Stimulated activated naive CD8-positive, alpha-beta T cell treated with anti-CD3 and anti-CD28 coated beads, Interleukin-15, Interleukin-2, amounts not matched to agents 100 ng/mL and 50 ng/mL, for 24 hours (primary cell): ENCODE results near the gene ITGAE.

Source experiments
- H3K27ac Mint-ChIP-seq: one replicate; pipeline ENCODE4 v1.8.0; 2021; ENCODE audit warnings: mild to moderate bottlenecking, mixed read lengths
- H3K27me3 Mint-ChIP-seq: one replicate; pipeline ENCODE4 v1.8.0; 2021; ENCODE audit warnings: mixed read lengths
- H3K36me3 Mint-ChIP-seq: one replicate; pipeline ENCODE4 v1.8.0; 2021; ENCODE audit warnings: low read depth, mixed read lengths
- H3K4me1 Mint-ChIP-seq: one replicate; pipeline ENCODE4 v1.8.0; 2021; ENCODE audit warnings: low read depth, mixed read lengths
- H3K4me3 Mint-ChIP-seq: one replicate; pipeline ENCODE4 v1.8.0; 2021; ENCODE audit warnings: mild to moderate bottlenecking, mixed read lengths
- H3K9me3 Mint-ChIP-seq: one replicate; pipeline ENCODE4 v1.8.0; 2021; ENCODE audit warnings: mixed read lengths

Gene ITGAE

GRCh38 chr17:3763777-3764170 lies 37.2 kb downstream of the ITGAE start:
- peak overlapping the region; percentile 83 for H3K27ac Mint-ChIP-seq
- H3K4me1 Mint-ChIP-seq = peaks cover 74% of the 10 kb centered on the region
- peak overlapping the region; percentile 47 for H3K4me3 Mint-ChIP-seq

GRCh38 chr17:3762922-3763776 lies 37.8 kb downstream of the ITGAE start:
- Mint-ChIP-seq H3K4me1 (peaks cover 68% of the 10 kb centered on the region), H3K4me3 (peak overlapping the region; percentile 47), H3K36me3 (peaks cover 12% of the 10 kb centered on the region), H3K27me3 (peaks cover 24% of the 10 kb centered on the region), H3K27ac (peak overlapping the region; percentile 83), H3K9me3 (peaks cover 8% of the 10 kb centered on the region)

More at GRCh38 chr17:3763777-3764170, 37.2 kb downstream of the ITGAE start:
- Mint-ChIP-seq H3K9me3 (peaks cover 8% of the 10 kb centered on the region), H3K36me3 (peaks cover 12% of the 10 kb centered on the region), H3K27me3 (peaks cover 28% of the 10 kb centered on the region)

DNA sequence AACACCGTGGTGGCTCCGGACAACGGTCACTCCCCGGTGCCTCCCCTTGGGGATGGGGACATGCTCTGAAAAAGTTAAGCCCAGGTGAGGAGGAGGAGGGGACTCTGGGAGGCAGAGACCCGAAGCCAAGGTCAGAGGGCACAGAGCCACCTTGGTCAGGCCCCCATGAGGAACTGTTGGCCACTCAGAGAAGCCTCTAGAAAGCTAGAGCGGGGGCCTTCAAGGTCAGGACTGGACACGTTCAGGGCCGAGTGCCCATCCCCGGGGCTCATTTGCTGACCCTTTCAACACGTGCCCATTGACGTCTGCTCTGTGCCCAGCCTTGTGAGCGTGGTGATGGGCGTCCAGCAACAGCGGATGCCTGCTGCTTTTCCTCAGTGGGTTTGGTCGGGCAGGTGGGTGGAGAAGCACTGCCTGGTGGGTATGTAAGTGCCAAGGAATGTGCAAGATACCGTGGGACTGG lies 39.0 kb downstream of the ITGAE start:
- peaks cover 20% of the 10 kb centered on the region for H3K27me3 Mint-ChIP-seq
- H3K4me1 Mint-ChIP-seq = peaks cover 60% of the 10 kb centered on the region
- peaks cover 8% of the 10 kb centered on the region for H3K9me3 Mint-ChIP-seq
- peaks cover 12% of the 10 kb centered on the region for H3K36me3 Mint-ChIP-seq
- H3K4me3 Mint-ChIP-seq = no peak overlapping the region
- no peak overlapping the region for H3K27ac Mint-ChIP-seq

GRCh38 chr17:3761036-3761917 lies 39.7 kb downstream of the ITGAE start:
- Mint-ChIP-seq H3K9me3 (peaks cover 8% of the 10 kb centered on the region), H3K36me3 (peaks cover 12% of the 10 kb centered on the region), H3K27ac (peak overlapping the region; percentile 41), H3K27me3 (peaks cover 20% of the 10 kb centered on the region), H3K4me1 (peaks cover 53% of the 10 kb centered on the region), H3K4me3 (no peak overlapping the region)

DNA sequence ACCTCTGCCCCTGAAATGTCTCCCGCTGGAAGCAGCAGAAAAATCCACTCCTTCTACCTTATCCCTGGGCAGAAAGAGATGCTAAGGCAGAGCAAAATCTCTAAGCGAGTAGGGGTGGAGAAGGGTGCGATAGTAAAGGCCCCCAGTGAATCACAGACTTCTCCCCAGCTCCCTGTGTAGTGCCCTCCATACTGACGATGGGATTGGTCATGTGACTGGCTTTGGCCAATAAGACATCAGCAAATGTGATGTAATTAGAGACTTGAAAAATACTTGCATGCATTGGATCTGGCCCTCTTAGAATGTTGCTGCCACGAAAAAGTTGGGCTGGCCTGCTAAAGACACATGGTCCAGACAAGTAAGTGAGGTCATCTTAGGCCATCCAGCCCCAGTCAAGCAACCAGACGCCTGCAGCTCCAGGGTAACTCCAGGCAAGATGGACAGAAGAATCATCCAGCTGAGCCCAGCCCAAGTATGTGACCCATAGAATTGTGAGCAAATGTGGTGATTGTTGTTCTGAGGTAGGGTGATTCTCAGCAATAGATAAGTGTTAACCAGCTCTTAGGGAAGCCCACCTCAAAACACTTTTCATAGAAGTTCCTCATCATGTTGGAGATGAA lies 41.3 kb downstream of the ITGAE start:
- Mint-ChIP-seq H3K4me1 (peaks cover 41% of the 10 kb centered on the region), H3K9me3 (peaks cover 8% of the 10 kb centered on the region), H3K4me3 (no peak overlapping the region), H3K27ac (no peak overlapping the region), H3K27me3 (peaks cover 16% of the 10 kb centered on the region), H3K36me3 (peaks cover 9% of the 10 kb centered on the region)

GRCh38 chr17:3755335-3756030 lies 45.5 kb downstream of the ITGAE start:
- Mint-ChIP-seq H3K36me3 (peaks cover 9% of the 10 kb centered on the region), H3K27me3 (peaks cover 7% of the 10 kb centered on the region), H3K27ac (no peak overlapping the region), H3K4me1 (peaks cover 19% of the 10 kb centered on the region), H3K9me3 (peaks cover 8% of the 10 kb centered on the region), H3K4me3 (no peak overlapping the region)

GRCh38 chr17:3754458-3755334 lies 46.3 kb downstream of the ITGAE start:
- H3K9me3 Mint-ChIP-seq = peaks cover 2% of the 10 kb centered on the region
- H3K36me3 Mint-ChIP-seq = peaks cover 3% of the 10 kb centered on the region
- H3K27me3 Mint-ChIP-seq = peaks cover 1% of the 10 kb centered on the region
- no peak overlapping the region for H3K4me3 Mint-ChIP-seq
- peaks cover 22% of the 10 kb centered on the region for H3K4me1 Mint-ChIP-seq
- H3K27ac Mint-ChIP-seq = no peak overlapping the region

- Mint-ChIP-seq H3K27ac (no peak overlapping the region), H3K4me1 (peaks cover 22% of the 10 kb centered on the region)
Observed at GRCh38 chr17:3754066-3754457, 46.9 kb downstream of the ITGAE start.

GRCh38 chr17:3753624-3754023 lies 47.4 kb downstream of the ITGAE start:
- H3K9me3 Mint-ChIP-seq = no peaks in the 10 kb centered on the region
- no peaks in the 10 kb centered on the region for H3K36me3 Mint-ChIP-seq
- H3K4me1 Mint-ChIP-seq = peaks cover 26% of the 10 kb centered on the region
- H3K4me3 Mint-ChIP-seq = no peak overlapping the region
- H3K27ac Mint-ChIP-seq = no peak overlapping the region
- H3K27me3 Mint-ChIP-seq = no peaks in the 10 kb centered on the region

More at GRCh38 chr17:3754066-3754457, 46.9 kb downstream of the ITGAE start:
- H3K27me3 Mint-ChIP-seq = no peaks in the 10 kb centered on the region
- no peak overlapping the region for H3K4me3 Mint-ChIP-seq
- H3K36me3 Mint-ChIP-seq = no peaks in the 10 kb centered on the region
- no peaks in the 10 kb centered on the region for H3K9me3 Mint-ChIP-seq

GRCh38 chr17:3751836-3752235 lies 49.2 kb downstream of the ITGAE start:
- peaks cover 27% of the 10 kb centered on the region for H3K4me1 Mint-ChIP-seq
- H3K36me3 Mint-ChIP-seq = no peaks in the 10 kb centered on the region
- H3K27me3 Mint-ChIP-seq = no peaks in the 10 kb centered on the region
- no peak overlapping the region for H3K27ac Mint-ChIP-seq
- no peaks in the 10 kb centered on the region for H3K9me3 Mint-ChIP-seq
- H3K4me3 Mint-ChIP-seq = no peak overlapping the region

DNA sequence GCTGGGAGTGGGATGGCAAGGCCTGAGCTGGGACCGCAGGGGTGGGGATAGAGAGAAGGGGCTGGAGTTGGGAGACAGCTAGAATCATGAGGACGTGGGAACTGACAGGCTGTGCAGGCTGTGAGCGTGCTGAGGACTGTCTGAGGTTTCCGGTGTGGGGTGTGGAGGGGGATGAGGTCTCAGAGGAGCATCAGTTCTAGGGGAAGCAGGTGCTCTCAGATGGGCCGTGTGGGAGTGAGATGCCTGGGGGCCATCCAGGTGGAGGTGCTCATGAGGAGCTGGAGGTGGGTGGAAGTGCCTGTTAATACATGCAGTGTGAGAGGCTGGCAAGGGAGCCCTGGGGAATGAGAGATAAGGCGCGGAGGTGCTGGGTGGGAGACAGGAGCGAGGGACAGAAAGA lies 50.1 kb downstream of the ITGAE start:
- H3K4me3 Mint-ChIP-seq = no peak overlapping the region
- no peaks in the 10 kb centered on the region for H3K9me3 Mint-ChIP-seq
- H3K36me3 Mint-ChIP-seq = no peaks in the 10 kb centered on the region
- H3K27ac Mint-ChIP-seq = no peak overlapping the region
- H3K27me3 Mint-ChIP-seq = no peaks in the 10 kb centered on the region
- peaks cover 27% of the 10 kb centered on the region for H3K4me1 Mint-ChIP-seq

GRCh38 chr17:3750296-3750695 lies 50.7 kb downstream of the ITGAE start:
- H3K27me3 Mint-ChIP-seq = no peaks in the 10 kb centered on the region
- no peaks in the 10 kb centered on the region for H3K9me3 Mint-ChIP-seq
- H3K27ac Mint-ChIP-seq = no peak overlapping the region
- H3K4me1 Mint-ChIP-seq = peaks cover 23% of the 10 kb centered on the region
- H3K4me3 Mint-ChIP-seq = no peak overlapping the region
- H3K36me3 Mint-ChIP-seq = no peaks in the 10 kb centered on the region

DNA sequence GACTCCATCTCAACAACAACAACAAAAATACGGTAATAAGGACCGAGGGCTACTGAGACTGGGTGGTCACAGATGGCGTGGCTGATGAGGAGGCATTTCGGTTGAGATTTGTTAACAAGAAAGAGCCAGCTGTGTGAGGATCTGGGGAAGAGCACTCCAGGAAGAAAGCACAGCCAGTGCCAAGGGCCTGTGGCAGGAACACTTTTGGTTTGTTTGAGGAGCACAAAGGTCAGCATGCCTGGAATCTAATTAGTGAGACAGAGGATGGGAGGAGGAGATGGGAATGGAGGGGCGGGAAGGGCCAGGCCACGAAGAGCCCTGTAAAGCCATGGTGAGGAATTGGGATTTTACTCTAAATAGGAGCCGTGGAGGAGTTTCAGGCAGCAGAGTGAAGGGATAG lies 52.4 kb downstream of the ITGAE start:
- Mint-ChIP-seq H3K4me3 (no peak overlapping the region), H3K27me3 (no peaks in the 10 kb centered on the region), H3K27ac (no peak overlapping the region), H3K4me1 (peaks cover 20% of the 10 kb centered on the region), H3K9me3 (no peaks in the 10 kb centered on the region), H3K36me3 (no peaks in the 10 kb centered on the region)
